GM19438 (cell line): ENCODE measurements around the gene SORBS2.
"Not testable (repeated sequence)": the region's sequence is repeated elsewhere in the genome, so short reads cannot be mapped to it uniquely, and the experiment has no call there.

Experiments
- ATAC-seq: cut with Tn5 transposase; IDR thresholded peaks from one replicate; pipeline ENCODE4 v1.9.1; 2021; ENCODE audit warnings: low read depth; ENCODE audit not compliant: unreplicated experiment

Gene SORBS2

DNA sequence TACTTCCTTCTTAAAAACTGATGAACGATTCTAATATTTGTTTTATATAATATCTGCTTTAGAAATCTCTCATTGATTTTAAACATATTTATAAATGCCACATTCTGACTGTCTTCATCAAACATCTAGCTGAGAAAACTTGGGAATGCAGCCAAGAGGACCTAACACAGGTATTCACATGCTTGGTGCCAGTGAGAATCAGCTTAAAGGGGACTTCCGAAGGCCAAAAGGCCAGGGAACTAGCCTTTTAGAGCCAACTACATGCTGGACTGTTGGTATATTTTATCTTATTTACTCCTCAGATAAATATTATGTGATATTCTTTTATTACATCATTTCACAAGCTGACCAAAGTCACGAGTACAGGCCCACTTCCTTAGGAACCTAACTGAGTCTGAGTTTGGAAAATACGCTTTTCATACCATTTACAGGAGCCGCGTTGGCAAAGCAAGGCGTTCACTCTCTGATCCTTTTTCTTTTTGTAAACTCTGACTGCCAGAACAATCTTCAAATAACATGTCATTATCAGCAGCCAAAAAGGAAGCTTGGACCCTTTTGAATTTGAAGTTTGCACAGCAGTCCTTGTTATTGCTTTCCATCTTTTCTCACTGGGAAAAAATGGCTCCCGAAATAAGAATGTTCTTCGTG, 235.6 kb downstream of the SORBS2 start:
- ATAC-seq: no peak

DNA sequence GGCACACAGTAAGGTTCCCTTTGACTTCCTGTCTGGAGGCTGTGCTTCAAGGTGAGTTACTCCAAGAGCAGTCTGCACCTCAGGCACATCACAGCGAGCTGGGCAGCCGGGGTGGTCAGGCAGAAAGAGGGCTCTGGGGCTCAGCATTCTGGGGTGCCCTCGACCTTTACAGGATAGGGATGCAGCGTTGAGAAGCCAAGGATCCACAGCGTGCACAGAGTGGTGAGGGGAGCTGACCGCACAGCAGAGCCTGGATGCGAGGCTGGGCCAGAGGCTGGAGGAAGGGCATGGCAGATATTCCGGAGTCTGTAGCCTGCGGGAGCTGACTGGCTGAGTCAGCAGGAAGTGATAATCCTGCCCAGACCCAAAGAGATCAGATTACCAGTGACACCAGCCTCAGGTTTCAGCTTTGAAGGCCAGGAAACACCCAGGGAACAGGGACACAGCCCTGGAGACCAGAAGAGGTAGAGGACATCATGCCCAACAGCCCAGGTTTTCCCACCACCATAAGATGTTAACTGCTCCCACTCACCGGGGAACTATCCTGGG, 238.3 kb downstream of the SORBS2 start:
- no peak for ATAC-seq

DNA sequence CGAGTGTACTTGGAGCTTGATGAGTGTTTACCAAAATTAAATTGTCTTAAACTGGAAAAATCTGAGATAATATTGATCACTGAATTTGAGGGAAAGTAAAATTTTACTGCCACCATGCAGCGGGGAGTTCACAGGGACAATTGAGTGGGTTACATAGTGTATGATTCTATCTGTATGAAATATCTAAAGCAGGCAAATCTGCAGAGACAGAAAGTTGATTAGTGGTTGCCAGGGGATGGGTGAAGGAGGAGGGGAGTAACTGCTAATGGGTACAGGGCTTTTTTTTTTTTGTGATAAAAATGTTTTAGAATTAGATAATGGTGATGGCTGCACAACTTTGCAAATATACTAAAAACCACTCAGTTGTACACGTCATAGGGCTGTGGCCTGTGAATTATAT, 241.3 kb downstream of the SORBS2 start:
- ATAC-seq: no peak

DNA sequence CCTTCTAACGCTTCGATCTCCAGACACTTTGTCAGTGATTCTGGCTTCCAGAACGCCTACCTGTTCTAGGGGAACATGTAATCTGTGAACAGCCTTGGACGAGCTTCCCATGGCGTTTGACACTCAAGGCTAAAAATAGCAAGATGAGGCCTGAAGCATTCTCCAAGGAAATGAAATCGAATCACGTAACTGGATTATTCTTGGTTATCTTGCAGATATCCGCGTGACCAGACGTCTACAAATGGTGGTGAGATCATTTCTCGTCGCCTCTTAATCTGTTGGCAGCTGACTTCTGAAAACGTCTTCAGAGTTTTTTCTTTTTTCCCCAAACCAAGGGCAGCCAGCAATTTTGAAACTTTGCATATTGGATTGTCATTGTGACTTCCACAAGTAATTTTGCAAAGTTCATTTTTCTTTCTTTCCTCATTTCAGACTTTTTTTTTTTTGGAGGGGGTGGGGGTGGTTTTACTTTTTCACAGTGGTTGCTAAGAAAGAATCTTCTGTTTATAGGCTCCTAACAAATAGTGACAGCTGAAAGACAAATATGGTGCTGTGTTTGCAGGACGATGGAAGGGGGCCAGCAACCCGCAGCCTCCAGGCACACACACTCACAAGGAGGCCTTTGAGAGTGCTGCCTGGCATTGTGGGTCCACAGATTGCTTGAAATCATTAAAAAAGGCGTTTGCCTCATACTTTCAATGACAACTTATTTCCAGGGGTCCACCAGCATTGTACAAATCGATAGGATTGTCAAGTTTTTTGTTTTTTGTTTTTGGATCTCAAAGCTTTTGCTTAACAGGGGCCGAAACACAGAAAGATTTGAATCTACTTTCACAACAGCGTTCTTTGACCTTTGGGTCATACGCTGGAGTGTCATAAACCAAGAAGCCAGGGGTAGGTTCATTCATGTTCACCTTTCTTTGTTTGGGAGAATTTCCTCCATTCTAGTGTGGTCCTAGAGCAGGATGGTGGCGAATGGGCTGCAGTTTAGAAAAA, 244.3 kb downstream of the SORBS2 start:
- ATAC-seq: no peak

DNA sequence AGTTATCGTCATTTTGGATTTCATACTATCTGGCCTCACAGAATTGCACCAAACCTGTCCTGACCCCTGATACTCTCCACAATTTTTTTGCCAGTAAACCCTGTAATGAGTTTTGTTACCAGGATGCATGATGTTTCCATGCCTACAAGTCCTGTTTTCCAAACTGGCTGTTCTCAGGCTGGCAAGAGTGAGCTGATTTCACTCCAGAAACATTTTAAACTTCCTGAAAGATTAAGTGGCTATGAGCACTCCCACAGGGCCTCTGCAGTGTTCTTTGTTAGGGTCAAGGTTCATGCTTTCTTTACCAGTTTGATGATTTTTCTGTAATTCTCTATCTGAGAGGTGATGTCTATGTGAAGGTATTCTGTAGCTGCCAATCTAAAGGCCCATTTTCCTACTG, 245.0 kb downstream of the SORBS2 start:
- ATAC-seq: no peak

DNA sequence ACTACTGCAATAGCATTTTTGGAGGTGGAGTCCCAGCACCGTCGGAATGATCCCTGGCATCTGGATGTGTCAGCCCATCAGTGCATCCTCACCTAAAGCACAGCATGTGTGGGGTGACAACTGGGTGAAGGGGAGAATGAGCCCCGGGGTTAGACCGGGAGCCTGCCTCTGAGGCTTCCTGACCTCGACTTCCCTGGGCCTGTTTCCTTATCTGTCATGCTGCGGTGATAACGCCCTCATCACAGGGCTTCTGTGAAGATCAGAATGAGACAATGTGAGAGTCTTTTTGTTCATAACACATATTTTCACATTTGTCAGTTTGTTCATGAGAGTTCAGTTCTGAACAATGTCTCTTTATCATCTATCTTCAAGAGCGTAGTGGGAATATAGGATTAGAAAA, 245.6 kb downstream of the SORBS2 start:
- ATAC-seq: no peak

DNA sequence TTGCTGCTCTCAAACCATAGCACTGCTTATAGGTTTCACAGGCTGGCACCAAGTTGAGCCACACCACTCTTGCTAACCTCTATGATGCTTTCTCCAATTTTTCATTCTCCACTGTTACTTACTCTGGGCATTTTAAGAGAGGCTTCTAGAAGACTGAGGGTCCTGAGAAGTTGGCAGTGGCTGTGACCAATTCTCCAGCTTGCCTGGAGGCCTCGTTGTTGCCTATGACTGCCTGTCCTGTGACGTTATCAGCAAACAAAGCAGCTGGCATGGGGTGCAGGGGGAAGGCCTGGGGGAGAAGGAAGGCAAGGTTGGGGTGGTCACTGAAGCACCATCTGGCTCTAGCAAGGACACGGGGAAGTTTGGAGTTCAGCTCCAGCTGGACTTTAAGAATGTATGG, 246.3 kb downstream of the SORBS2 start:
- no peak for ATAC-seq

DNA sequence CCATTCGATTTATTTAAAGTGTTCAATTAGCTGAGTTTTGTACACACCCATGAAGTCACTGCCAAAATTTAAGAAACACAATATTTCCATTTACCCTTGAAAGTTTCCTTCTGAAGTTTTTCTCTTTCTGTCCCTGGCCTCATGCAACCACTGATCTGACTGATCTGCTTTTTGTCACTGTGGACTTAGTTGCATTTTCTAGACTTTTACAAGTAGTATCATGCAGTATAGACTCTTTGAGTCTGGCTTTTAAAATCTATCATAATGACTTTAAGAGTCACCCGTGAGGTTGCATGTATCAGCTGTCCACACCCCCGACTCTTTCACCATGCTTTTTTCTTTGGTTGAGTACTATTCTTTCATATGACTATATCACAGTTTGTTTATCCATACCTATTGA, 247.6 kb downstream of the SORBS2 start:
- ATAC-seq: no peak

DNA sequence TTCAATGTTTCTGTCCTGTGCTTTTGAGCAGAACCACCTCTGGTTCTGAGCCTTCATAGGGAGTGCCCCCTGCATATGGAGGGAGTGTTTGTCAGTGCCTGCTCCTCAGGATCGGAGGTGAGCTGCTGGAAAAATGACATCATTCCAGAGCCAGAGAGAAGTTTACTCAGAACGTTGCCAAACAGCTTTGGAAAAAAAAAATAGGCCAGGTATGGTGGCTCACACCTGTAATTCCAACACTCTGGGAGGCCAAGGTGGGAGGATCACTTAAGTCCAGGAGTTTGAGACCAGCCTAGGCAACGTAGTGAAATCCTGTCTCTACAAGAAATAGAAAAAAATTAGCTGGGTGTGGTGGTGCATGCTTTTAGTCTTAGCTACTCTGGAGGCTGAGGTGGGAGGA, 249.5 kb downstream of the SORBS2 start:
- no peak for ATAC-seq

DNA sequence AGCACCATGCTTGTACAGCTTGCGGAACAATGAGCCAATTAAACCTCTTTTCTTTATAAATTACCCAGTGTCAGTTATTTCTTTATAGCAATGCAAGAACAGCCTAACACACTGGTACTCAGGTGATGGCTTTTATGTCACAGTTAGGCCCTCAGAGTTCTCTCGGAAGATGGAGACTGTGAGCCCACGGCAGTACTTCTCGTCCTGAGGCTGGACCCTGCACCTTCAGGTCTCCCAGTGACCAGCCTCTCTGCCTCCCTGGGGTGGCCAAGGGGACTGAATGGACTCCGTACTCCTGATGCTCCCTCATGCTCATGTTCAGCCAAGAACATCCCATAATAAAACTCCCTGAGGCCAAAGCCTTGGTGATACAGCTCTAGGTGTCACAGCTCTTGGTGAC, 251.7 kb downstream of the SORBS2 start:
- ATAC-seq: no peak

DNA sequence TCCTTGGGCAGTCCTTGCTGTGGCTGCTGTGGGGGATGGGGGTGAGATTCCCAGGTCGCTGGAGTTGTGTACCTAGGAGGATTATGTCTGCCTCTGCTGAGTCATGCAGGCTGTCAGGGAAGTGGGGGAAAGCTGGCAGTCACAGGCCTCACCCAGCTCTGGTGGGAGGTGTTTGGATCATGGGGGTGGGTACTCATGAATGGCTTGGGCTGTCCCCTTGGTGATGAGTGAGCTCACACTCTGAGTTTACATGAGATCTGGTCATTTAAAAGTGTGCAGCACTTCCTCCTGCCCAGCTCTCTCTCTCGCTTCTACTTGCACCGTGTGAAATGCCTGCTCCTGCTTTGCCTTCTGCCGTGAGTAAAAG, 252.1 kb downstream of the SORBS2 start:
- no peak for ATAC-seq

DNA sequence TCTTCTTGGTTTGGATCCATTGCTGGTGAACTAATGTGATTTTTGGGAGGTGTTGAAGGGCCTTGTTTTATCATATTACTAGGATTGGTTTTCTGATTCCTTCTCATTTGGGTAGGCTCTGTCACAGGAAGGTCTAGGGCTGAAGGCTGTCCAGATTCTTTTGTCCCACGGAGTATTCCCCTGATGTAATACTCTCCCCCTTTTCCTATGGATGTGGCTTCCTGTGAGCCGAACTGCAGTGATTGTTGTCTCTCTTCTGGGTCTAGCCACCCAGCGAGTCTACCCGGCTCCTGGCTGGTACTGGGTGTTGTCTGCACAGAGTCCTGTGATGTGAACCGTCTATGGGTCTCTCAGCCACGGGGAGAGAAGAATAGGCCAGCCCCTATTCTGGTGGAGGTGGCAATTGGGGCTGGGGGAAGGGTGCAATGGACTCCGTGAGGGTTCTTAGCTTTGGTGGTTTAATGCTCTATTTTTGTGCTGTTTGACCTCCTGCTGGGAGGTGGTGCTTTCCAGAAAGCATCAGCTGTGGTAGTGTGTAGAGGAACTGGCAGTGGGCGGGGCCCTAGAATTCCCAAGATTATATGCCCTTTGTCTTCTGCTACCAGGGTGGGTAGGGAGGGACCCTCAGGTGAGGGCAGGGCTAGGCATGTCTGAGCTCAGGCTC, 252.6 kb downstream of the SORBS2 start:
- not testable (repeated sequence) for ATAC-seq

DNA sequence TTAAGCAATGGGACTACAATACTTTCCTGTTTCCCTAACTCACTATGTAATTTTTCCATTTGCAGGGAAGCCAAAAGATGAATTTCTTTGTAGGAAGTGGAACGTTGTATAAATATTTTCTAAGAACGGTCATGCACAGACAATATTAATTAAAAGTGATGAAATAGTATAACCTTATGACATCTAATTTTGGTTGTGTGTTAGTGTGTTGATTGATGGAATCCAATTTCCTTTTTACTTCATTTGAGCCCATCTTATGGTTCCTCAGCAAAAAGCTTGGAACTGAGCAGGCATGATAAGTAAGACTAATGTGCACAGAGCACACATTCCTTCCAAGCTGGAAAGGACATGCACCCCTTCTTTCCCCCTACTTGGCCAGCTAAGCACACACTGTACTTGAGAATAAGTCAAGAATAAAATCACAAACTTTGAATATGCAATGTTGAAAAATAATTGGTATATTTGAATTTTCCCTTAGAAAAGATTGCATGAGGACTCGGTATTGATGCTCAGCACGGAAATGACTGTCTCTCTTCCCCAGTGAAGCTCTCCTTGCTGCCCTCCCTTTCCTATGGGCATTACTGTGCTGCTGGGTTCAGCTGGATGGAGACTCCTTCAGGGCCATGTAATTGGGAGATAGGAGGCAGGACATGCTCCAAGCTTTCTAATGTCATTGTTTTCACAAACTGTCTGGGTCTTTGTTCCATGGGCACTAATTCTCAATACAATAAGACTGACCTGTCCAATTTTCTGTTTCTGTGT, 257.4 kb downstream of the SORBS2 start:
- ATAC-seq: no peak

DNA sequence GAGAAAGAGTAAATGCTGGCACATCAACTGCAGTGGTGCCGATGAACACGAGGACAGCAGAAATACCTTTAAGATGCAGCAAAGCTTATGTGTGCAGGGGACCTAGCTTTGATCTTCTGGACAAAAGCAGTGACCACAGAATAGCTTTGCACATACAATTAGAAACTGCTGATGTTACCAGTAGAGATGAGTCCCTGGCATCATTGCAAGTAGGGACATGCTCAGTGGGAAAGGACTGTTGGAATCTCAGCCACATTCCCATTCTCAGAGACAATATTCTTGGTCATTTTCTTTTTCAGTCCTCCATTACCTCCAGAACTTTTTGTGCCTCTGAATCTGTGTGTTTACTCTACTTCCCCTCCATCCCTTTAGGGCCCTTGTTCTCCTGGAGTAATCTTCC, 259.7 kb downstream of the SORBS2 start:
- ATAC-seq: no peak

DNA sequence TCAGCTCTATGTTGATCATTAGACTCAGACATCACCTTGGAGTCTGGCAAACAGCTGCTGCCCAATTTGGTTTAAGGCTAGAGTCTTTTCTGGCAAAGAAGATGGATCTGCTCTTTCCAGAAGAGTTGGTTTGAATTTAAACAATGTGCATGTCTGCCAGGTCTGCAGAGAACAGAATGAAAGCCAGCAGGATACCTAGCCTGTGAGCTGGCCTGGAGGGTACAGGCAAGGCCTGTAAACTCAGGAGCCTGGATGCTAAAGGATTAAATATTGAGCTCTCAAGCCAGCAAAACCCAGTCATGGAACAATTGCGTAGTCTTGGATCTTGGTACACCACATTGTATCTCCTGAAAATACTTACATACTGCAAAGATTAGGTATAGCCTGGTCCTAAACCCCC, 261.1 kb downstream of the SORBS2 start:
- ATAC-seq: no peak

DNA sequence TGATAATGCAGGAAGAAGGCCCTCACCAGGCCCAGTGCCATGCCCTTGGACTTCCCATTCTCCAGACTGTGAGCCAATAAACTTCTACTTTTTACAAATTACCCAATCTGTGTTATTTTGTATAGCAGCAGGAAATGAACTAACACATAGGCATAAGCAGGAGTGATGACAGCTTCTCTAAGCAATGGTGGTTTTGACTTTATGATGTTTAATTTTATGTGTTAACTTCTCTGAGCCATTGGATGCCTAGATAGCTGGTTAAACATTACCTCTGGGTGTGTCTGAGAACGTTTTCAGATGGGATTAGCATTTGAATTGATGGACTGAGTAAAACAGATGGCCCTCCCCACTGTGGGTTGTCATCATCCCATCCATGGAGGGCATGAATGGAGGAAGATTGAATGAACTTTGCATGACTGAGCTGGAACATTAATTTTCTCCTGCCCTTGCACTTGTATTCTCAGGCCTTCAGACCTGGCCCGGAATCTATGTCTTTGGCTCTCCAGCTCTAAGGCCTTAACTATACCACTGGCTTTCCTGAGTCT, 262.8 kb downstream of the SORBS2 start:
- no peak for ATAC-seq

DNA sequence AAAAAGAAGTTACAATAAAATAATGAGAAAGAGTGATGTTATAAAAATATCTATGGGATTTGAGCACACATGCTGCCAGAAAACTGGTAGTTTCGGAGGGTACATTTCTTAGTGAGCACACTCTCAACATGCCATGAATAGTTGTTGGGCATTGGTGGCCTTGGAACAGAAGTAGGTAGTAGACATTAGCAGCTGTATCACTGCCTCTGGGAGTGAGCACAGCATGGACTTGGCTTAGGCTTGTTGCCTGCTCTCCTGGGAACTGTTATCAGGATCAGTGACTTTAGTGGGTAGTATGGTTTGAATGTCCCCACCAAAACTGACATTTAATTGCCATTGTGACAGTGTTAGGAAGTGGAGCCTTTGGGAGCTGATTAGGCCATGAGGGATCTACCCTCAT, 263.4 kb downstream of the SORBS2 start:
- no peak for ATAC-seq

DNA sequence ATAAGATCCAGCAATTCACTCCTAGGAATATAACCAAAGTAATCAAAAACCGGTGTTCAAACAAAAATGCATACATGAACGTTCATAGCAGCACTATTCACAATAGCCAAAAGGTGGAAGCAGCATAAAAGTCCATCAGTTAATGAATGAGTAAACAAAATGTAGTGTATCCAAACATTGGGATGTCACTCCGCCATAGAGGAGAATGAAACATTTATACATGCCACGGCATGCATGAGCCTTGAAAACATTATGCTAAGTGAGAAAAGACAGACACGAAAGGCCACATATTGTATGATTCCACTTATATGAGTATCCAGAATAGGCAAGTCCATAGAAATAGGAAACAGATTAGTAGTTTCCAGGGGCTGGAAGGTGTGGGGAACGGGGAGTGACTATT, 265.7 kb downstream of the SORBS2 start:
- ATAC-seq: no peak

DNA sequence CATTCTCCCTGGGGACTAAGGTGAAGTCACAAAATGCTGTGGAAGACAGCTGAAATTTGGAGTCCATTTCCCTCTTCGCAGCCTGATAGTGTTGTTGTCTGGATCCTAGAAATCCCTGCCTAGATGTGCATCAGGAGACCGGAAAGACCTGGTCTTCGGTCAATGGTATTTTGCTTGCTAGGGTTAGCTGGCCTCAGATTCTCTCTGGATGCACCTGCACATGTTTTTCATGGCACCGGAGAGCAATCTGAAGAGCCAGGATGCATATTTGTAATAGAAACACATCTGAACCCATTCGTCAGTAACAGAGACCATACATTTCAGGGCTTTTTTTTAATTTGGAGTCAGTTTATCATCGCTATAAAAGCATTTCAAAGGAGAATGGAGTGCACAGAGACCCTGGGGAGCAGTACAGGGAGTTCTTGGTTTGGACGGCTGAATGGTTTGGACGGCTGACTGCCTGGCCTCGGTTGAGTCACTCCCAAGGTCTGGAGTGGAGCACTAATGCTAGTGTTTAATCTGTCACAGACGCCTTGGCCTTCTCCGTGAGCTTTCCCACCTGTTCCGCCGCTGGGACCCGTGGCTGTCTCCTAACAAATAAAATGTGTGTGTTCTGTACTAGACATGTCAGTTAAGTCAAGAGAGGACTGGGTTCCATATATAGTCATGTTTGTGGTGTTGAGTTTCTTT, 269.2 kb downstream of the SORBS2 start:
- no peak for ATAC-seq
